HG03457 (cell line): ENCODE measurements around the gene GPR141.

Experiments used
- ATAC-seq: cut with Tn5 transposase; IDR thresholded peaks from one replicate; pipeline ENCODE4 v1.9.1; 2021; ENCODE audit warnings: moderate number of reproducible peaks; ENCODE audit not compliant: unreplicated experiment

Gene GPR141

DNA sequence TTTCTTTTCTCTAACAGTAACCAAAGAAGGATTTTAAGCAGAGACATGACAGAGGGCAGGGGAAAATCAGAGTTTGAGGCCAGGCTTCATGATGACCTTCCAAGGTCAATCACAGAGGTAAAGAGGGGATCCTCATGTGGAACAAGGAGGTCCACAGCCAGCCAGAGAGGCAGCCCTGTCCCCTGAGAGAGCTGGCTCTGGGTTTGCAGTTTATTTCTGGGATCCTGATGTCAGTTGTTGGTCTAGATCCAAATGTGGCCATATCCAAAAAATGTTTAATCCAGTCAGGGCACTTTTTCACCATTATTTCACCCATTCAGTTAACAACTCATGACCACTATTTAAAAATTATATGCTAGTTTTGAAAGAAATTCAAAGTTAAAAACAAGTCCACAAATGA lies 45.6 kb downstream of the GPR141 start:
- ATAC-seq: no peak

GRCh38 chr7:37730501-37730900 lies 46.9 kb downstream of the GPR141 start:
- ATAC-seq: no peak

GRCh38 chr7:37732253-37732652 lies 48.7 kb downstream of the GPR141 start:
- ATAC-seq: peak; percentile 70

DNA sequence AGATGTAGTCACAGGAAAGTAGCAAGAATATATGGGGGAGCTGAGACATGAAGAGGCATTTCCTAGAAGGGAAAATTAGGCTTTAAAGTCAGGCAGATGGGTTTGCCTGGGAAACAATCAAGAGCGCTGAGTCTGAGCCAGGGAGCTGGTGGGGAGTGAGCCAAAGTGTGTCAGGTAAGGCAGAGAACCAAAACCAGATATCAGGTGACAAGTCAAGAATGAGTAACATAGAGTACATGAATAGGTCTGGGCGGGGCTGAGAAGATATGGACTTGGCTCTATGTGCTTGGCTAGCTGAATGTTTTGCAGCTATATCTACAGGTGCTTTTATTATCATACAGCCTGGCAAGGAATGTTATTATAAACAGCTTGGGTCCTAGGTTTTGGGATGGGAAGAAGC lies 49.3 kb downstream of the GPR141 start:
- ATAC-seq: no peak

GRCh38 chr7:37735196-37735595 lies 51.6 kb downstream of the GPR141 start:
- no peak for ATAC-seq

DNA sequence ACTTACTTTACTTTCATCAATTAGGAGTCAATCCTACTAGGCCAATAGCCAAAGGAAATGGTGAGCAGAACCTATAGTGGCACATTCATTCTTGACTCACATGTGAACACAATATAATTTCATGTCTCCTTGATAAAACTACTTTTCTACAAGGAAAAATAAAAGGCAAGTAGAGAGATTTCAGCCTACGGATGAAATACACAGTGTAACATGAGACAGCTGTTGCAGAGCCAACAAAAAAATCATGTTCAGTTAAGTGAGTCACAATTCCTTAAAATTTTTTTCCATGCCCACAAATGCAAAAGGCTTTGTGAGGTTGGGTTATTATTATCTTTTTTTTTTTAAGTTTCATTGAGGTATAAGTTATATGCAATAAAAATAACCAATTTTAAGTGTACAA lies 54.8 kb downstream of the GPR141 start:
- ATAC-seq: no peak

DNA sequence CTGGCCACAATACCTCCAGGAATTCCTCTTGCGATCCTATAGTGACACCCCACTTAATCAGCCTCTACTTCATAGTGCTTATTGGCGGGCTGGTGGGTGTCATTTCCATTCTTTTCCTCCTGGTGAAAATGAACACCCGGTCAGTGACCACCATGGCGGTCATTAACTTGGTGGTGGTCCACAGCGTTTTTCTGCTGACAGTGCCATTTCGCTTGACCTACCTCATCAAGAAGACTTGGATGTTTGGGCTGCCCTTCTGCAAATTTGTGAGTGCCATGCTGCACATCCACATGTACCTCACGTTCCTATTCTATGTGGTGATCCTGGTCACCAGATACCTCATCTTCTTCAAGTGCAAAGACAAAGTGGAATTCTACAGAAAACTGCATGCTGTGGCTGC lies 56.8 kb downstream of the GPR141 start:
- ATAC-seq: no peak

GRCh38 chr7:37741776-37742175 lies 58.2 kb downstream of the GPR141 start:
- ATAC-seq: no peak

- ATAC-seq: no peak
Observed at GRCh38 chr7:37751096-37751495, 67.5 kb downstream of the GPR141 start.

GRCh38 chr7:37753398-37754050 lies 70.0 kb downstream of the GPR141 start:
- ATAC-seq: no peak

- ATAC-seq: no peak
Observed at GRCh38 chr7:37756797-37757551, 73.4 kb downstream of the GPR141 start.

GRCh38 chr7:37757563-37757962 lies 74.0 kb downstream of the GPR141 start:
- no peak for ATAC-seq

GRCh38 chr7:37758501-37759045 lies 75.0 kb downstream of the GPR141 start:
- ATAC-seq: no peak

- no peak for ATAC-seq
Observed at GRCh38 chr7:37759526-37759925, 76.0 kb downstream of the GPR141 start.

DNA sequence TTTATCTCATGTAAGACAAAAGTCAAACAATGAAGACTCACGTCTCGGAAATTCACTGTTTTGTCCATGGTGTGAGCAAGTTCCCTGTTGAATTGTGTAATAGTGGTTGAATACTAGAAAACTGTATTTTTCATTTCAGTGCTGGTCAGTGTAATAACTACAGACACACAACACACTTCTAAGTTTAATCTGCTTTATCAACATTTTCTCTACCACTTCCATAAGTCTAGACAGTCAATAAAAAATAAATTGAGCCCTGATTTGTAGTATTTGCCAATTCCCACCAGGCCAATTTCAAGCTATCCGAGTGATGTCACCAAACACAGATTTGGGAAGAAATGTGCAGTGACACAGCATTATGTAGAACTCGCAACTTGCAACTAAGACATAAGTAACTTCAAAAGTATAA lies 81.9 kb downstream of the GPR141 start:
- ATAC-seq: no peak

- ATAC-seq: peak; percentile 92
Observed at GRCh38 chr7:37765872-37766525, 82.4 kb downstream of the GPR141 start.

GRCh38 chr7:37768611-37769010 lies 85.0 kb downstream of the GPR141 start:
- no peak for ATAC-seq

DNA sequence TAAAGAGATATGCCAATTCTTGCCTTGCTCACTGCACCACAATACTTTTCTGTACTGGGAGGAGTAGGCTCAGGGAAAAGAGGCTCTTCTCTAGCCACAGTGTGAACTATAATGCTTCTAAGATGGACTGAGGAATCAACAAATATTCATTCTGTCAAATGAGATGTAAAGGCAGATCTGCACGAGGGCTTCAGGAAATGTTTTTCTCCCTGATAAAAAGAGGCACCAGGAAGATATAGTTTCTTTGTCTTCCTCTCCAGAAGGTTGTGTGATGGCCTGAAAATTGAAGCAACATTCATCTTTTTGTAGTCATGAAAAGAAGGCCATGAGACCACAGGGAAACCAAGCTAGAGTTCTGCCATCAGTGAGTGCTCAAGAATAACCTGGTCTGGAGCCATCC lies 85.7 kb downstream of the GPR141 start:
- ATAC-seq: no peak

DNA sequence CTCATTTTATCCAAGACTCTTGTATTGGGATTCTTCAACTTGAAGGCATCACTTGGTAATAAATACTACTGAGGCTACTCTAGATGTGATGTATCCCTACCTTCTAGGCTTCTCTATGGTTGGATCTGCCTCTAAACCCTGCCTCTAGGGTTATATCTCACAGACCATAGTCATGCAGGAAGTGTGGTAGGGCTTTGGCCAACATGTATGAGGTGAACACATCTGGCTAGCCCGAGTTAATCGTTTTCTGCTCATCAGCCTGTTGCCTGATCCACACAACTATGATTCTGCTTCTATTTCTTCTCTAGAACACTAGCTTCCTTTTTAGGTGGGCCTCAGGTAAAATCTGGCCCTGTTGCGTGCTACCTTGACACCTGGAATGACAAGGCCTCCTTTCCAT lies 86.2 kb downstream of the GPR141 start:
- ATAC-seq: no peak

DNA sequence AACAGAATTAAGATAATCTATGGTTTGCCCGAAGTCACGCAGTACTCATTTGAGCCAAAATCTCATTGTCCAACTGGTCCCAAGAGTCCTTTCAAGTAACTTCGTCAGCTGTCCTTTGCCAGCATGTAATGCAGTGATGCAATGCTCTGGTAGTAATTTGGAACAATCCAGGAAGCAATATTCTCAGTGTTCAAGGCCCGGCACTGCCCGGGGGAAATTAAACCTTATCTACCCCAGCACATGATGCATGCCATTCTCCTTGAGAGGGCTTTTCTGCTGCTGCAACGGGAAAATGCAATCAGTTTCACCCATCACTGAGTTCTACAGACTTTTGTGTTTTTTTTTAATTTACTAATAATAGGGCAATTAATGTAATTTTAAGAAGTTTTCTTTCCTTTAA lies 87.3 kb downstream of the GPR141 start:
- no peak for ATAC-seq

GRCh38 chr7:37771342-37771741 lies 87.8 kb downstream of the GPR141 start:
- no peak for ATAC-seq

DNA sequence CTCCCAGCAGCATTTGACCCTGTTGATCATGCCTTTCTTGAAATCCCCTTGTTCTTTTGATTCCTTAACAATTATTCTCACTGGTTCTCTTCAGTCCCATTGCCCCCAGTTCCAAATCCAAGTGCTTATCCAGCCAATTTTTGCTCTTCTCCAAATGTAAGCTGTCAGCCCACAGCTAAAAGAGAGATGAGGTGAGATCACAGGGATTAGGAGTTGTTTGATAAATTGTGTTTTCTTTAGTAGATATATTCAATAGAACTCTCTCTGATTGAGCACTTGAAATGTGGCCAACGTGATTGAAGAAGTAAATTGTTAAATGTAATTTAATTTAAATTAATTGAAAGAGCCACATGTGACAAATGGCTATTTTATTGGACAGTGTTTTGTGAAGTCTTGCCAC lies 88.2 kb downstream of the GPR141 start:
- ATAC-seq: no peak
